GM13977 (cell line): ENCODE results near the gene WDTC1.

ENCODE experiments used
- DNase-seq: peaks from one replicate; pipeline ENCODE4 v3.0.0; 2012; ENCODE audit warnings: low spot score
- in situ Hi-C: fragments of 300-500 bp; cut with MboI; formaldehyde crosslinking; loops from one replicate; pipeline ENCODE4 v1.12.0; 2022; ENCODE audit warnings: low sequenced_read_pairs, low pct_unique_long_range_greater_than_20kb, mixed read lengths, inconsistent platforms; ENCODE audit not compliant: unreplicated experiment
- TF ChIP-seq, protein P1 (sequence below): IDR thresholded peaks from 2 replicates; pipeline ENCODE4 v1.5.1; 2012; ENCODE audit warnings: mild to moderate bottlenecking, control low read depth; ENCODE audit not compliant: insufficient read depth; ENCODE audit errors: extremely low read depth, missing control alignments

WDTC1 gene

DNA sequence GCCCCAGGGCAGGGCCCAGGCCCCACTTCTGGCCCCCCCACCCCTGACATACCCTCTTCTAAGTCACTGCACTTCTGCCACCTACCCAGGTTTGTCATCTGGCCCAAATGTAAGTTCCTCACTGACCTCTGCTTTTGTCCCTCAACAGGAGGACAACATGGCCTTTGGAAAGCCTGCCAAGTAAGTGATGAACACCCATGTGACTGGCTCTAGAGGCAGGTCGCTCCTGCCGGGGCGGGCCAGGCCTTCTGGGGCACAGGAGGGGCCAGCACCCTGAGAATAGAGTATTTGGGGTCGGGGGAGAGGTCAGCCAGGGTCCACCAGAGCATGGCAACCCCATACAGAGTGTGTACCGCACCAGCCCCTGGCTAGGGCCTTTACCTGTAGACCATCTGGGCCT, 97.5 kb downstream of the WDTC1 start:
- no peak for DNase-seq
- TF ChIP-seq, protein P1, sequence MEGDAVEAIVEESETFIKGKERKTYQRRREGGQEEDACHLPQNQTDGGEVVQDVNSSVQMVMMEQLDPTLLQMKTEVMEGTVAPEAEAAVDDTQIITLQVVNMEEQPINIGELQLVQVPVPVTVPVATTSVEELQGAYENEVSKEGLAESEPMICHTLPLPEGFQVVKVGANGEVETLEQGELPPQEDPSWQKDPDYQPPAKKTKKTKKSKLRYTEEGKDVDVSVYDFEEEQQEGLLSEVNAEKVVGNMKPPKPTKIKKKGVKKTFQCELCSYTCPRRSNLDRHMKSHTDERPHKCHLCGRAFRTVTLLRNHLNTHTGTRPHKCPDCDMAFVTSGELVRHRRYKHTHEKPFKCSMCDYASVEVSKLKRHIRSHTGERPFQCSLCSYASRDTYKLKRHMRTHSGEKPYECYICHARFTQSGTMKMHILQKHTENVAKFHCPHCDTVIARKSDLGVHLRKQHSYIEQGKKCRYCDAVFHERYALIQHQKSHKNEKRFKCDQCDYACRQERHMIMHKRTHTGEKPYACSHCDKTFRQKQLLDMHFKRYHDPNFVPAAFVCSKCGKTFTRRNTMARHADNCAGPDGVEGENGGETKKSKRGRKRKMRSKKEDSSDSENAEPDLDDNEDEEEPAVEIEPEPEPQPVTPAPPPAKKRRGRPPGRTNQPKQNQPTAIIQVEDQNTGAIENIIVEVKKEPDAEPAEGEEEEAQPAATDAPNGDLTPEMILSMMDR = no peak
- in situ Hi-C loops = no loop called here

DNA sequence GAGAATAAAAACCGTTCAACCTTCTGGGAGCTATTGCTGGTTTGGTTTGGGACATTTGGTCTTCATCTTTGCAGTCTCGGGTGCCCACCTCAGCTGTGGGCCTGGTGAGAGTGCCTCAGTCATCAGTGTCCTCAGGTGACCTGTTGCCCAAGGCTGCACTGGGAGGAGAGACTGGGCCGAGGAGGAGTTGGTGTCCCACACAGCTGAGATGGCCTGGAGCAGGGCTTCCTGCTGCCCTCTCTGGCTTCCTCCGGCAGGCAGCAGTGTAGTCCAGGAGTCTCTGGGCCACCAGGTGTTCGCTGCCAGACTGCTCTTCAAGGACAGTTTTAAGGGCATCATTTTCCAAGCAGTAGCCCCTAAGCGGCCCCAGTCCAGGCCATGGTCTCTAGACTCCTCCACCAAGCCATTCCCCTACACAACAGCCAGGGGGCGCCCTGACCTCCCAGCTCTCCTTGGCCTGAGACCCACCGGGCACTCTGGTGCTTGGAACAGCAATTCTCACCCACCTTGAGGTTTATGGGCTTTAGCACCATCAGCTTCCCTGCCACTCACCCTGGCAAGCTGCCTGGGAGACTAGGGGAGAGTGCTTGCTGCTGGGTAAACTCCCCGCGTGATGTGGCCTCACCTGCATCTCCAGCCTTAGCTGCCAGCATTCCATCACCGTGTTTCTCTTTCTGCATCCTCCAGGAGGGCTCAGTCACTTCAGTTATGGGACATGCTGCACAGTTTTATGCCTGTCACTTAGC, 98.3 kb downstream of the WDTC1 start:
- TF ChIP-seq, protein P1 = peak; percentile 82
- peak; percentile 80 for DNase-seq
- in situ Hi-C loops = no loop called here

DNA sequence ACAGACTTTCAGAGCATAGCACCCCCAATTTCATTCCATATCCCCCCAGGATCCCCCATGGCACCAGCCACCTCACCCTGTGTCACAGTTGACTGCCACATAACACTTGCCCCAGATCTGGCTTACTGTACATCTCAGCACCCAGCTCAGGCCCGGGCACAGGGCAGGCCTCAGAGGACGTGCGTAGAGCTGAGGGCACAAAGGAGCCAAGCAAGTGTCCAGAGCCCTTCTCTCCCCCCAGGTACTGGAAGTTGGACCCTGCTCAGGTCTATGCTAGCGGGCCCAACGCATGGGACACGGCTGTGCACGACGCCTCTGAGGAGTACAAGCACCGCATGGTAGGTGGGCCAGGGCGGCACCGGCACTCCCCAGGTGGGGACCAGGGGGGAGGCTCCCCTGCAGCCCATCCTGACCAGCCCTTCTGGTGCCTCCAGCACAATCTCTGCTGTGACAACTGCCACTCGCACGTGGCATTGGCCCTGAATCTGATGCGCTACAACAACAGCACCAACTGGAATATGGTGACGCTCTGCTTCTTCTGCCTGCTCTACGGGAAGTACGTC, 99.4 kb downstream of the WDTC1 start:
- TF ChIP-seq, protein P1 = no peak
- in situ Hi-C loops = no loop called here
- no peak for DNase-seq

DNA sequence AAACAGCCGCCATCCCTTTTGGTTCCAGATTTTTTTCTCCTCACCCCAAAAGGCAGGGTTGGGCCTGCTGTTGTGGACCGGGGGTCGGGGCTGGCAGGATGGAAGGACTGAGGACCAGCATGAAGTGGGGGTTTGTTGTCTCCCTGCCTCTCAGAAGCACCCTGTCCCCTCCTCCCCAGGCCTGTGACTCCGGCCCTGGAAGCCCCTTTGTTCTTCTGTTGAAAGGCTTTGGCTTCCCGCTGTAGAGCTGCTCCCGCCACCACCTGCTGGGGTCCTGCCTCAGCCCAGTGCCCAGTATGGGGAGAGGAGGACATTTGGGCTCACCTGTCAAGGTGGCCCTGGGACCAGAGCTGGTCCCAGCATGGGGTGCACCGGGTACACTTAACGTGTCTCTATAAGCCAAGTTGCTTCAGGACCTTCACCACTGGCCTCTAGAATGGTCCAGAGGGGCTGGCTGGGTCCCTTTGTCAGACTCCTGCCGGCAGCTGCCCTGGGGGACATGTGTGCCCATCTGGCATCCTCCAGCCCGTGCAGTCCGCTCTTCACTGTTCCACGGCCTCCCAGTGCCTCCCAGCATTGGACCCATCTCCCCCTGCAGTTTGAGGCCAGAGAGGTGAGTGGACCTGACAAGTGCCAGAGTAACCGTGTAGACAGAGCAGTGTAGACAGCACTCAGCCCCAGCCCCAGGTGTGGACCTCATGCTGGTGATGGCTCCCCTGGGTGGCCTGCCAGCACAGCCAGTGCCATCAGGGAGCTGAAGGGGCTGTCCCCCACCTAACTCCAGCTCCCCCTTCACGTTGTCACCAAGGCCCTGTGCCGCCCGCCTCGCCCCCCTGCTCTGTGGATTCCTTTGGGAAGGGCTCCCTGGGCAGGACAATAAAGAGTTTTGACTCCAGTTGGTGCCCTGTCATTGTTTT, 101.3 kb downstream of the WDTC1 start:
- in situ Hi-C loops = no loop called here
- no peak for DNase-seq
- TF ChIP-seq, protein P1 = no peak

DNA sequence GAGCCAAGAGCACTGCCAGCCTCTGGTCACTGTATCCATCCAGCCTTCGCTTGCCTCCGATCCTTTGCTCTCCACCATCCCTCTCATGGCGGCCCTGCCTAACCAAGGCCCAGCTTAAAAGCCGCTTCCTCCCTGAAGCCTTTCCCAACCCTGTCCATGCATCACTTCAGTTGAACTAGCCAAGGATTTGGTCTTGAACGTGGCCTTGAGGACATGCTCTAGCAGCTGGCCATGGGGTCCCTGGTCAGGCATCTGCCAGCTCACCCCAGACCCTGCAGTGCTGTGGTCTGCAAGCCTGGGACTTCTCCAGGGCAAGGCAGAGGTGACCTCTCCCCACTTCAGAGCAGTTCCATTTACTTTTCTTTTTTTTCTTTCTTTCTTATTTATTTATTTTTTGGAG, 102.3 kb downstream of the WDTC1 start:
- in situ Hi-C loops = no loop called here
- no peak for DNase-seq
- TF ChIP-seq, protein P1 = no peak

DNA sequence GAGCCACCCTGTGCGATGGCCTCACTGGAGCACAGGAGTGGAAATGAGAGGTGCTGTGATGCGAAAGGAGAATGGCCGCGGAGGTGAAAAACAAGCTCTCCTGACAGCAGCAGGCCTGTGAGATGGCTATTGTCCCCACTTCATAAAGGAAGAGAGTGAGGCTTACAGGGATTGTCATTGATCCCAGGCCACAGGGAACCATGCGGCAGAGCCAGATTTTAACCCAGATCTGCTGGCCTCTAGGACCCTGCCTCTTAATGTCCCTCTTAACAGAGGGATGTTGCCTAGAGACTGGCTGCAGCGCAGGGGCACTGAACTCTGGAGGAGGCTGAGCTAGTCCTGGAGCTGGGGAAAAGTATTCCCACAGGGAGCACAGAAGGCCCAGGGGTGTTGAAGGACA, 104.3 kb downstream of the WDTC1 start:
- TF ChIP-seq, protein P1 = no peak
- in situ Hi-C loops = no loop called here
- no peak for DNase-seq
